NCI-H2171 (cell line): ENCODE data around the gene VILL.
"Not testable (repeated sequence)": the region's sequence is repeated elsewhere in the genome, so short reads cannot be mapped to it uniquely, and the experiment has no call there.

Experiments
- DNase-seq: peaks from one replicate; lab custom pipeline; 2025; lab: John Stamatoyannopoulos, UW

The VILL gene

GRCh38 chr3:38036286-38036685 lies 45.7 kb downstream of the VILL start:
- no peak for DNase-seq

GRCh38 chr3:38036906-38037305 lies 46.3 kb downstream of the VILL start:
- DNase-seq, result no peak

DNA sequence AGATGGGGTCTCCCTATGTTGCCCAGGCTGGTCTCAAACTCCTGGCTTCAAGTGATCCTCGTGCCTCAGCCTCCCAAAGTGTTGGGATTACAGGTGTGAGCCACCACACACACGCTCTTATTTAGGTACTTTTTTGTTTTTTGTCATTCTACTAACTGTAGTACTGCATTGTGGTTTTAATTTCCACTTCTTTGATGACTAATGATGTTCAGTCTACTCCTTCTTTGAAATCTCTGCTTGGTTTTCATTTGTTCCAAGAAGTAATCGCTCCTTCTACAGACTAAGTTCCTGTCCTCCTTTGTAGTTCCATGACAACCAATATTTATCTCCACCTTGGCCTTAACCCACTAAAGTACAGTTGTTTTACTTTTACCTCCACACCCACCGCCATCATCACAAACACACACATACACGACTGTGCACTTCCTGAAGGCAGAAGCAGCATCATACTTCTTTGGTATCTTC lies 47.9 kb downstream of the VILL start:
- DNase-seq, result no peak

- DNase-seq, result no peak
Measured at GRCh38 chr3:38039101-38039898, 48.7 kb downstream of the VILL start, which contains the start of gene DLEC1. TSS of gene DLEC1 (plus strand) at chr3:38039208. CDS start at chr3:38039226, 18 bp downstream.

GRCh38 chr3:38039899-38040261 lies 49.3 kb downstream of the VILL start:
- DNase-seq, result no peak

- DNase-seq, result no peak
Measured at GRCh38 chr3:38040401-38040800, 49.8 kb downstream of the VILL start.

DNA sequence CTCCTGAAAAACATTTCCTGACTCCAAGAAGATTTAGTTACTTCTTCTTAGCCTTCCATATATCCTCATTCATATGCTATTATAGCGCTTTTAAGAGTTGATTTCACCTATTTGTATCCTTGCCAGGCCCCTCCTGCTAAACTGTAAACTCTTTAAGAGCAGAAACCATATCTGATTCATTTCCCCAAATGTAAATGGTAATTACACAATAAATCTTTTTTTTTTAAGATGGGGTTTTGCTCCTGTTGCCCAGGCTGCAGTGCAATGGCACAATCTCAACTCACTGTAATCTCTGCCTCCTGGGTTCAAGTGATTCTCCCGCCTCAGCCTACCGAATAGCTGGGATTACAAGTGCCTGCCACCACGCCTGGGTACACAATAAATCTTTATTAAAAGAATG lies 52.9 kb downstream of the VILL start:
- DNase-seq, result no peak

- no peak for DNase-seq
Measured at GRCh38 chr3:38046027-38046426, 55.4 kb downstream of the VILL start.

DNA sequence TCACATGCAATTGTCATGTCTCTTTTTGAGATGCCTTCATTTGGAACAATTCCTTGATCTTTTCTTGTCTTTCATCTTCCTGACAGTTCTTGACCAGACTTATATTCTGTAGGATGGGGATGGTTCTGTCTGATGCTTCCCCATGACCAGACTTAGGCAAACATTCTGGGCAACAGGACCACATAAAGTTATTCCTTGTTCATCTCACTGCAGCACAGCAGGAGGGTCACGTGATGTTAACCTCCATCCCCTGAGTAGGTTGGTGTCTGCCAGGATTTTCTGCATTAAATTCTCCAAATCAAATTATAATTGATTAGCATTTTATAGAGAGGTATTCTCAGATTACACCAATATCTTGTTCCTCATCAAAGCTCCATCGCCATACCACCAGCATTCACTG lies 56.2 kb downstream of the VILL start:
- DNase-seq, result no peak

- DNase-seq, result no peak
Measured at GRCh38 chr3:38047896-38048295, 57.3 kb downstream of the VILL start.

GRCh38 chr3:38049358-38050126 lies 59.0 kb downstream of the VILL start:
- DNase-seq, result no peak

DNA sequence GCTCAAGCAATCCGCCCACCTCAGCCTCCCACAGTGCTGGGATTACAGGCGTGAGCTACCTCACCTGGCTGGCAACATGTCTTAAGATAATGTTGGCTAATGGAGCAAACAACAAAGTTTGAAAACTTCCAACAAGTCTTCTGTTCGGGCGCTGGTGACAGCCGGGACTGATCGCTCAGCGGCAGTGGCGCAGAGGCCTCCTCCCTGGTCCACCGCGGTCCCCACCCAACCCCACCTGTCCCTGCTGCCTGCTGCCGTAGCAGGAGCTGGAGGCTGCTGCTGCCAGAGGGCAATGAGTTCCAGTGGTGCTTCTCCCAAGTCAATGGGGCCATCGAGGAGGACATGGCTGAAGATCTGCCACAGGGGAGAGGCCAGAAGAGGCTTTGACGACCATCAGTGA lies 60.5 kb downstream of the VILL start:
- DNase-seq, result no peak

GRCh38 chr3:38053286-38053685 lies 62.7 kb downstream of the VILL start:
- not testable (repeated sequence) for DNase-seq

GRCh38 chr3:38053813-38054498 lies 63.4 kb downstream of the VILL start:
- DNase-seq, result not testable (repeated sequence)

GRCh38 chr3:38054499-38055001 lies 64.0 kb downstream of the VILL start:
- no peak for DNase-seq
